22Rv1 (cell line): ENCODE measurements around the gene CXCL14.

Source experiments
- H3K27ac ChIP-seq: fragments of 450-650 bp; 2 replicates; pipeline ENCODE4 v1.5.1; 2017
- ZFX ChIP-seq: fragments of 450-650 bp; IDR thresholded peaks from 2 replicates; pipeline ENCODE4 v1.6.1; 2017; ENCODE audit warnings: antibody characterized with exemption, borderline replicate concordance
- TF ChIP-seq, protein P1 (sequence below): fragments of 450-650 bp; IDR thresholded peaks from 2 replicates; pipeline ENCODE4 v1.5.1; 2017; ENCODE audit warnings: mild to moderate bottlenecking

Gene CXCL14

DNA sequence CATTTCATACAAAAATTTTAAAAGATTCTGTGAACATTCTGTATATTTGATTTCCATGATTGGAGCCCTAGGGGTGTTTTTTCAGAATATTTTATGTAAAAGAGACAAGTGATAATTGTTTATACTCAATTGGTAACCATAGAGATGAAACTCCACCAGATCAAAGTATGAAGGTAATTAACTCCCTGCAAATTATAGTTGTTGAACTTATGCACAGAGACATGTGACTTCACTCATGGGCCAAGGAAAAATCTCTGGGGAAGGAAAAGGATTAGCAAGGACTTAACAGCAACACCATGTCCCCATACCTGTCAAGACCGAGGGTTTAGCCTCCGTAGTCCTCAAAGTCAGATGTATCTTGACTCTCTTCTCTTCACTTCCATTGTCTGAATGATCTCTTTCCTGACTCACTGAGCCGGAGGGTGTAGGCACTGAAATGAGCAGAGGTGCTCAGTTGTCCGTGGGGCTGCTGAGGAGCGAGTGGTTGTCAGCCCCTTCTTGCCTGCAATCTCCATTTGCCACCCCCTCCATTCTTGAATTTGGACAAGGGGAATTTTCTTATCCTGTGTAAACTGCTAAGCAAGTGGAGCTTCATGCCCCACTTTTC lies 17.5 kb upstream of the CXCL14 start:
- TF ChIP-seq, protein P1, sequence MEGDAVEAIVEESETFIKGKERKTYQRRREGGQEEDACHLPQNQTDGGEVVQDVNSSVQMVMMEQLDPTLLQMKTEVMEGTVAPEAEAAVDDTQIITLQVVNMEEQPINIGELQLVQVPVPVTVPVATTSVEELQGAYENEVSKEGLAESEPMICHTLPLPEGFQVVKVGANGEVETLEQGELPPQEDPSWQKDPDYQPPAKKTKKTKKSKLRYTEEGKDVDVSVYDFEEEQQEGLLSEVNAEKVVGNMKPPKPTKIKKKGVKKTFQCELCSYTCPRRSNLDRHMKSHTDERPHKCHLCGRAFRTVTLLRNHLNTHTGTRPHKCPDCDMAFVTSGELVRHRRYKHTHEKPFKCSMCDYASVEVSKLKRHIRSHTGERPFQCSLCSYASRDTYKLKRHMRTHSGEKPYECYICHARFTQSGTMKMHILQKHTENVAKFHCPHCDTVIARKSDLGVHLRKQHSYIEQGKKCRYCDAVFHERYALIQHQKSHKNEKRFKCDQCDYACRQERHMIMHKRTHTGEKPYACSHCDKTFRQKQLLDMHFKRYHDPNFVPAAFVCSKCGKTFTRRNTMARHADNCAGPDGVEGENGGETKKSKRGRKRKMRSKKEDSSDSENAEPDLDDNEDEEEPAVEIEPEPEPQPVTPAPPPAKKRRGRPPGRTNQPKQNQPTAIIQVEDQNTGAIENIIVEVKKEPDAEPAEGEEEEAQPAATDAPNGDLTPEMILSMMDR, result no peak
- TF ChIP-seq ZFX, result no peak
- H3K27ac ChIP-seq, result no peak overlapping the region

DNA sequence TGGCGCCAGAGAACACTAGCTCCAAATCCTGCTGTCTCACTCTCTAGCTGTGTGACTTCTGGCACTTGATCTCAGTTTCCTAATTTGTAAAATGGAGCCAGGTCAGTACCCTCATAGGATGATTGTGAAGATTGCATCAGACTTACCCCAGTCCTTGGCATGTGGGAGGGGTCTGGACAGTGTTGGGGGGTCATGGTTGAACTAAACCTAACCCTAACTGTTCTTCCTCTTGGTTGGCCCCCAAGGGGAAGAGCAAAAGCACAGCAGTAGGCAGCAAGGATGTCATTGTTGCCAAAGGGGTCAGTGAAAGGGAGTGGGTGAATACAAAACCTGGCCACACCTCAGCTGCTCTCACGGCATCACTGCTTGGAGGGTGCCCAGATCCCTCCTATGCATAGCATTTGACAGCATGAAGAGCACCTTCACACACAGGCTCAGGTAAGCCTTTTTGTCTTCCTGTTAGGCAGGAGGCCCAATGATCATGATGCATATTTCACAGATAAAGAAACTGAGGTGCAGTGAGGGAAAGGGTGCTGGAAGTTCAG lies 15.7 kb upstream of the CXCL14 start:
- no peak overlapping the region for H3K27ac ChIP-seq
- TF ChIP-seq ZFX, result no peak

DNA sequence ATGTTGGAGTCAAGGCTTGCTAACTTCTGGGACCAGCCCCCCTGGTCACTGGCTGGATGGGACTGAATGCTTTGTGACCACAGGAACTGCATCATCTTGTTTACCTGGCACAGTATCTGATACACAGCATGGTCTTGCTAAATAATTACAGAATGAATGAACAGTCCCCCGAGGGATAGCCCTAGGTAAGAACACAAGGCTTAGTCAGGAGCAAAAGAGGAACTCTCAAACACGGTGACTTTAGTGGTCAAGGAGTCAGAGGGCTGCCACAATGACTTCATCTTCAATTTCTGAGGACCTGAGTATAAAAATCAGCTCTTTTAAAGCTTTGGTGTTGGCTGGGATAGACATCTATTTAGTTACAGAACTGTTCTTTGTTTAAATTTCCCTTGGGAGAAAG lies 15.1 kb upstream of the CXCL14 start:
- no peak for TF ChIP-seq ZFX
- TF ChIP-seq, protein P1, result no peak
- no peak overlapping the region for H3K27ac ChIP-seq

DNA sequence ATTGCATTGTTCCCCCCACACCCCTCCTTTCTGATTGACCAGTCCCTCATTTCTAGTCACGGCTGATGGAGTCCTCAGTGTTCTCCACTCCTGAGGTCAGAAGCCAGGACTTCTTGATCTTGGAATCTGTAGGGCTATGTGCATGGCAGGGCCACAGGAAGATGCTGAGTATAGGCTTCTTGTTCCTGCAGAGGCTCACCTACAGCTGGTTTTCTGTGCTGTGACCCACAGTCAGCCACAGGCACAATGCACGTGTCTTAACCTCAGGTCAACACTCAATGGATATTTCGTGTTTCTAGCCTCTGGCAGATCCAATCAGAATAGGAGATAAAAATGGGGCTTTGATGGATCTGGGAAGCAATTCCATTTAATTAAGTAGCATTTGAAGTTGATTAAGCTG lies 14.3 kb upstream of the CXCL14 start:
- no peak for TF ChIP-seq ZFX
- TF ChIP-seq, protein P1, result no peak

DNA sequence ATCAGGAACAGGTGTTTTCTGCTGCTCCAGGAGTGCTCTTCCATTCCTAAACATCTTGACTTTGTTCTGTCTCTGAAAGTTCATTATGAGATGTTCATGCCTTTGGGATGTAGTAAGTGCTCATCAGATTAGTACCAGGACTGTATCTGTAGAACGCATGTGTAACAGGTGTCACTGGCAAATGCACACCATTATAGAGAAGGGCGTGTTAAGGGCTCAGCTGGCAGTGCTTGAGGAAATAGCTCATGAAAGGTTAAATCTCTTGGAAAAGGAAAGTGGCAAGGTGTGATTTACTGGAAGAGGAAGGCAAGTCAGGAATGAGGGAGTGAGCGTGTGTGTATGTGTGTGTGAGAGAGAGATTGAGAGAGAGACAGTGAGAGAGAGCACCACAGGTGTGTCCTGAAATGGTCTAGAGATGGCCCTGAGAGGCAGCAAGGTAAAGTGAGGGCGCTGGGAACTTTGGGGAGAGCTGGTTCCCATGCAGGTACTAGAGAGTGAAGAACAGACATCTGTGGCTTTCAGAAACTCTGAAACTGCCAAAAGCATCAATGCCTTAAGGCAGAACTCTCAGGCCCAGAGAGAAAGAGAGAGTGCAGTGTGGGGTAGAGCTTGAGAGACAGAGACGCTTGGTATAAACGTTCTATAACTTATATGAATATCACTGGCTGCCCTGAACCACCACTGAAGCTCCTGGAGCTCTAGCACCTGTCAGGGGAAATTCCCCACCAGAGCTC lies 13.7 kb upstream of the CXCL14 start:
- no peak for TF ChIP-seq ZFX
- TF ChIP-seq, protein P1, result no peak

More for the DNA sequence above, 14.3 kb upstream of the CXCL14 start:
- no peak overlapping the region for H3K27ac ChIP-seq

DNA sequence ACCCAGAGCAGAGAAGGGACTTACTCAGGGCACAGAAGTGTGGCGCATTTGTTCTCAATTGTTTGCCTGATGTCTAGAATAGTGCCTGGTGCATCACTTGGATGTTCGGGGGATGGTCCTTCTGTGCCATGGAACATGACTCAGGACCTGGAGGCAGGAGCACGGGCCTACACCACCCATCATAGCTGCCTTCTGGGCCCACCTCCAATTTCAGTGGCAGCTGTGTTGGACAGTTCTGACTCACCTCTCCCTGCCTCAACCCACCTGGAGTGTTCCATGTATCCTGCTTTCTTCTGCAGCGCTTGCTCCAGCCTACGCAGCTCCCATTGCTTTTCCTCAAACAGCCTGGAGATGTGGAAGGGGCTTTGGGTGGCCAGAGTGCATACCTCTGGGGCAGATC lies 12.5 kb upstream of the CXCL14 start:
- TF ChIP-seq, protein P1, result no peak
- no peak for TF ChIP-seq ZFX
- no peak overlapping the region for H3K27ac ChIP-seq

More for the DNA sequence above, 13.7 kb upstream of the CXCL14 start:
- H3K27ac ChIP-seq, result no peak overlapping the region

DNA sequence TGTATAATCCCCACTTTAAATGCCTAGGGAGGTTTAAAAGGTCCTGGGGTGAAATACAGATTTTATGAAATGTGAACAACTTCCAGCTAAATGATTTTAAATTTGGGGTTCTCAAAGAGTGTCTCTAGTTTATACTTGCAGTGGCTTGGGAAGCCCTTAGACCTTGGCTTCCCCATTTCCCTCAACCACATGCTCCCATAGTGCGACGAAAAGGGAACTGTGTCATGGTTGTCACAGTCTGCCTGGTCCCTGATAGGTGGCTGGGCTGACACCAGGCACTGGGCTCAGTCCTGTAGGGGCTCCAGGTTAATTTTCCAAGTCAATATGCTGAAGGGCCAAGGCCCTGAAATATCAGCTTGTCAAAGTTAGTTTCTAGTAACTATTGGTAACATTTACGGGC lies 10.4 kb upstream of the CXCL14 start:
- no peak overlapping the region for H3K27ac ChIP-seq
- TF ChIP-seq, protein P1, result no peak
- TF ChIP-seq ZFX, result no peak
